HepG2 (cell line): ENCODE measurements around the gene SMYD1. TPM values are rescaled to one million over a fixed set of nuclear protein-coding genes. Genes with fewer than 3 reads are reported as not detected.
A peak's percentile ranks its signal among the peaks of the same experiment; 100 is the strongest.

Source experiments
- AGO2 ChIP-seq: fragments of 200-400 bp; formaldehyde crosslinking; optimal IDR thresholded peaks from 2 replicates; pipeline ENCODE3; 2017; ENCODE audit warnings: mild to moderate bottlenecking, low read depth, low read length, moderate library complexity
- AKAP8 ChIP-seq: sonication (generic); formaldehyde crosslinking; IDR thresholded peaks from 2 replicates; pipeline ENCODE4 v1.5.1; 2020; ENCODE audit warnings: mild to moderate bottlenecking, missing genetic modification reagents
- FOXM1 ChIP-seq: sonication (generic); formaldehyde crosslinking; IDR thresholded peaks from 2 replicates; pipeline ENCODE4 v1.5.0; 2020; ENCODE audit warnings: missing genetic modification reagents
- FOXO1 ChIP-seq: sonication (generic); formaldehyde crosslinking; IDR thresholded peaks from 2 replicates; pipeline ENCODE4 v1.4.0; 2020; ENCODE audit warnings: missing genetic modification reagents
- GABPB1 ChIP-seq: IDR thresholded peaks from 2 replicates; pipeline ENCODE4 v1.6.1; 2016; ENCODE audit warnings: mild to moderate bottlenecking, missing genetic modification reagents, moderate library complexity, missing compliant biosample characterization
- GPN1 ChIP-seq: sonication (generic); formaldehyde crosslinking; IDR thresholded peaks from 2 replicates; pipeline ENCODE4 v1.5.1; 2020; ENCODE audit warnings: missing genetic modification reagents, borderline replicate concordance
- KMT2B ChIP-seq: IDR thresholded peaks from 2 replicates; pipeline ENCODE4 v1.6.1; 2016; ENCODE audit warnings: missing genetic modification reagents, missing compliant biosample characterization
- MIER2 ChIP-seq: IDR thresholded peaks from 2 replicates; pipeline ENCODE4 v1.6.1; 2016; ENCODE audit warnings: missing biosample characterization, missing genetic modification reagents
- MYNN ChIP-seq: sonication (generic); formaldehyde crosslinking; IDR thresholded peaks from 2 replicates; pipeline ENCODE4 v1.4.0; 2020; ENCODE audit warnings: mild to moderate bottlenecking, low read depth, missing genetic modification reagents
- PHF20 ChIP-seq: sonication (generic); formaldehyde crosslinking; IDR thresholded peaks from 2 replicates; pipeline ENCODE4 v1.5.0; 2020; ENCODE audit warnings: mild to moderate bottlenecking, missing genetic modification reagents
- SKI ChIP-seq: fragments of 450-650 bp; IDR thresholded peaks from one replicate; pipeline ENCODE4 v1.6.1; 2018; ENCODE audit warnings: mild to moderate bottlenecking; ENCODE audit not compliant: partially characterized antibody
- SUZ12 ChIP-seq: fragments of 150-350 bp; IDR thresholded peaks from 2 replicates; pipeline ENCODE4 v1.6.1; 2014; ENCODE audit warnings: low read depth, low read length
- WIZ ChIP-seq: sonication (generic); formaldehyde crosslinking; IDR thresholded peaks from 2 replicates; pipeline ENCODE4 v1.5.1; 2020; ENCODE audit warnings: mild to moderate bottlenecking, missing genetic modification reagents
- YEATS4 ChIP-seq: sonication (generic); formaldehyde crosslinking; IDR thresholded peaks from 2 replicates; pipeline ENCODE4 v1.4.0; 2020; ENCODE audit warnings: missing genetic modification reagents, borderline replicate concordance
- ZBTB20 ChIP-seq: sonication (generic); formaldehyde crosslinking; IDR thresholded peaks from 2 replicates; pipeline ENCODE4 v1.8.1; 2023; ENCODE audit warnings: missing genetic modification reagents, low read depth, mild to moderate bottlenecking, borderline replicate concordance
- ZNF335 ChIP-seq: sonication (generic); formaldehyde crosslinking; IDR thresholded peaks from 2 replicates; pipeline ENCODE4 v1.4.0; 2020; ENCODE audit warnings: missing genetic modification reagents
- ZNF350 ChIP-seq: sonication (generic); formaldehyde crosslinking; IDR thresholded peaks from 2 replicates; pipeline ENCODE4 v1.4.0; 2020; ENCODE audit warnings: mild to moderate bottlenecking, low read depth, missing genetic modification reagents, borderline replicate concordance
- ZNF614 ChIP-seq: IDR thresholded peaks from 2 replicates; pipeline ENCODE4 v1.6.1; 2018; ENCODE audit warnings: missing biosample characterization, missing genetic modification reagents, inconsistent platforms, borderline replicate concordance
- ZNF775 ChIP-seq: sonication (generic); formaldehyde crosslinking; IDR thresholded peaks from 2 replicates; pipeline ENCODE4 v1.4.0; 2020; ENCODE audit warnings: missing genetic modification reagents, mild to moderate bottlenecking, moderate library complexity, borderline replicate concordance
- polyA plus RNA-seq, 8 experiments: library from polyadenylated mRNA; depleted of rRNA in 3 of 8; stranded (reverse) in 7 of 8; unstranded in 1 of 8; fragments of >200 nt; fragmentation: Illumina TruSeq in 4 of 8; extraction: Trizol in 4 of 8; gene quantifications; 2 replicates each; pipeline versions ENCODE4 v1.2.1 to v1.2.3, GENCODE V29; 2011 to 2016; ENCODE audit warnings: low read depth in 4 of 8, missing spikeins in 1 of 8, mixed read lengths in 1 of 8; ENCODE audit not compliant: insufficient read depth in 1 of 8
- total RNA-seq, 5 experiments: library from RNA; depleted of rRNA; stranded (reverse); fragments of >200 nt; fragmentation: Illumina TruSeq; extraction: Trizol; gene quantifications; 2 replicates each; pipeline ENCODE4 v1.2.3, GENCODE V29; 2016; ENCODE audit warnings: low read depth in 1 of 5
- TF ChIP-seq, protein P1 (sequence below): sonication (generic); formaldehyde crosslinking; IDR thresholded peaks from 2 replicates; pipeline ENCODE4 v1.4.0; 2020; ENCODE audit warnings: missing genetic modification reagents, borderline replicate concordance
- TF ChIP-seq, protein P2 (sequence below): IDR thresholded peaks from 2 replicates; pipeline ENCODE4 v1.6.1; 2016; ENCODE audit warnings: missing genetic modification reagents, missing compliant biosample characterization
- TF ChIP-seq, protein P3 (sequence below): sonication (generic); formaldehyde crosslinking; IDR thresholded peaks from 2 replicates; pipeline ENCODE4 v1.4.0; 2020; ENCODE audit warnings: missing genetic modification reagents, mild to moderate bottlenecking, borderline replicate concordance
- TF ChIP-seq, protein P4 (sequence below): fragments of 450-650 bp; IDR thresholded peaks from 2 replicates; pipeline ENCODE4 v1.6.1; 2017
- TF ChIP-seq, protein P5 (sequence below): sonication (generic); formaldehyde crosslinking; IDR thresholded peaks from 2 replicates; pipeline ENCODE4 v1.8.1; 2023; ENCODE audit warnings: mild to moderate bottlenecking, missing genetic modification reagents

The SMYD1 gene
- total and polyA plus RNA-seq, 2 of the 13 experiments (the other 11 are each of a cell fraction or from before 2014, with no cell fraction given) = not detected

DNA sequence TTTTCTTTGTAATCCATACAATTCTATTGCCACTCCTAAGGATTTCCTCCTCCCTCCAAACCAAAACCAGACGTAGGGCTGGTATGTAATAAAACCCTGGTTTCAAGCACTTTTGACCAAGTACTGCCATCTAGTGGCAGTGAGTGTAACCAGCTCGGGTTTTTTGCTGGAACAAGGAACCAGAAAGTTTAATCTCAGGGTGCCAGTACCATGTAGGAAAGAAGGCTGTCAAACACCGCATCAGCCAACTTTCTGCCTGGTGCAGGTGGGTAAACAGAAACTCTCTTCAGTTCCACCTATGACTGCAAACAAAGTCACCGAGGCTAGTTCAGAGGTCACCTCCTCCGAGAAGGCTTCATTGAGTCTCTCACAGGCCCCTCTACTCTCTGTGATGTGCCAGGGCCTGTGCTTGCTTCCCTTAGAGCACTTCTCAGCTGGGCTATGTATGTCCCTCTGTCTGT lies 92.4 kb downstream of the SMYD1 start (continued):
- no peak for TF ChIP-seq MIER2 (CRISPR knock-in tag)
- no peak for TF ChIP-seq PHF20 (CRISPR knock-in tag)
- TF ChIP-seq AKAP8 (CRISPR knock-in tag) = no peak
- no peak for TF ChIP-seq KMT2B (CRISPR knock-in tag)
- TF ChIP-seq, protein P1, sequence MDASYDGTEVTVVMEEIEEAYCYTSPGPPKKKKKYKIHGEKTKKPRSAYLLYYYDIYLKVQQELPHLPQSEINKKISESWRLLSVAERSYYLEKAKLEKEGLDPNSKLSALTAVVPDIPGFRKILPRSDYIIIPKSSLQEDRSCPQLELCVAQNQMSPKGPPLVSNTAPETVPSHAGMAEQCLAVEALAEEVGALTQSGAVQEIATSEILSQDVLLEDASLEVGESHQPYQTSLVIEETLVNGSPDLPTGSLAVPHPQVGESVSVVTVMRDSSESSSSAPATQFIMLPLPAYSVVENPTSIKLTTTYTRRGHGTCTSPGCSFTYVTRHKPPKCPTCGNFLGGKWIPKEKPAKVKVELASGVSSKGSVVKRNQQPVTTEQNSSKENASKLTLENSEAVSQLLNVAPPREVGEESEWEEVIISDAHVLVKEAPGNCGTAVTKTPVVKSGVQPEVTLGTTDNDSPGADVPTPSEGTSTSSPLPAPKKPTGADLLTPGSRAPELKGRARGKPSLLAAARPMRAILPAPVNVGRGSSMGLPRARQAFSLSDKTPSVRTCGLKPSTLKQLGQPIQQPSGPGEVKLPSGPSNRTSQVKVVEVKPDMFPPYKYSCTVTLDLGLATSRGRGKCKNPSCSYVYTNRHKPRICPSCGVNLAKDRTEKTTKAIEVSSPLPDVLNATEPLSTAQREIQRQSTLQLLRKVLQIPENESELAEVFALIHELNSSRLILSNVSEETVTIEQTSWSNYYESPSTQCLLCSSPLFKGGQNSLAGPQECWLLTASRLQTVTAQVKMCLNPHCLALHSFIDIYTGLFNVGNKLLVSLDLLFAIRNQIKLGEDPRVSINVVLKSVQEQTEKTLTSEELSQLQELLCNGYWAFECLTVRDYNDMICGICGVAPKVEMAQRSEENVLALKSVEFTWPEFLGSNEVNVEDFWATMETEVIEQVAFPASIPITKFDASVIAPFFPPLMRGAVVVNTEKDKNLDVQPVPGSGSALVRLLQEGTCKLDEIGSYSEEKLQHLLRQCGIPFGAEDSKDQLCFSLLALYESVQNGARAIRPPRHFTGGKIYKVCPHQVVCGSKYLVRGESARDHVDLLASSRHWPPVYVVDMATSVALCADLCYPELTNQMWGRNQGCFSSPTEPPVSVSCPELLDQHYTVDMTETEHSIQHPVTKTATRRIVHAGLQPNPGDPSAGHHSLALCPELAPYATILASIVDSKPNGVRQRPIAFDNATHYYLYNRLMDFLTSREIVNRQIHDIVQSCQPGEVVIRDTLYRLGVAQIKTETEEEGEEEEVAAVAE (CRISPR knock-in tag) = peak; percentile 73; the same call in 1 of the 2 replicates
- TF ChIP-seq, protein P2, sequence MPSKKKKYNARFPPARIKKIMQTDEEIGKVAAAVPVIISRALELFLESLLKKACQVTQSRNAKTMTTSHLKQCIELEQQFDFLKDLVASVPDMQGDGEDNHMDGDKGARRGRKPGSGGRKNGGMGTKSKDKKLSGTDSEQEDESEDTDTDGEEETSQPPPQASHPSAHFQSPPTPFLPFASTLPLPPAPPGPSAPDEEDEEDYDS = peak; percentile 53; the same call in 1 of the 2 replicates
- TF ChIP-seq ZBTB20 = no peak
- TF ChIP-seq, protein P3, sequence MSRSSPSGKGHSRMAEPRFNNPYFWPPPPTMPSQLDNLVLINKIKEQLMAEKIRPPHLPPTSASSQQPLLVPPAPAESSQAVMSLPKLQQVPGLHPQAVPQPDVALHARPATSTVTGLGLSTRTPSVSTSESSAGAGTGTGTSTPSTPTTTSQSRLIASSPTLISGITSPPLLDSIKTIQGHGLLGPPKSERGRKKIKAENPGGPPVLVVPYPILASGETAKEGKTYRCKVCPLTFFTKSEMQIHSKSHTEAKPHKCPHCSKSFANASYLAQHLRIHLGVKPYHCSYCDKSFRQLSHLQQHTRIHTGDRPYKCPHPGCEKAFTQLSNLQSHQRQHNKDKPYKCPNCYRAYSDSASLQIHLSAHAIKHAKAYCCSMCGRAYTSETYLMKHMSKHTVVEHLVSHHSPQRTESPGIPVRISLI (CRISPR knock-in tag) = no peak; the same call in 1 of the 2 replicates
- no peak for TF ChIP-seq SUZ12
- TF ChIP-seq ZNF614 (CRISPR knock-in tag) = peak; percentile 75
- TF ChIP-seq, protein P4, sequence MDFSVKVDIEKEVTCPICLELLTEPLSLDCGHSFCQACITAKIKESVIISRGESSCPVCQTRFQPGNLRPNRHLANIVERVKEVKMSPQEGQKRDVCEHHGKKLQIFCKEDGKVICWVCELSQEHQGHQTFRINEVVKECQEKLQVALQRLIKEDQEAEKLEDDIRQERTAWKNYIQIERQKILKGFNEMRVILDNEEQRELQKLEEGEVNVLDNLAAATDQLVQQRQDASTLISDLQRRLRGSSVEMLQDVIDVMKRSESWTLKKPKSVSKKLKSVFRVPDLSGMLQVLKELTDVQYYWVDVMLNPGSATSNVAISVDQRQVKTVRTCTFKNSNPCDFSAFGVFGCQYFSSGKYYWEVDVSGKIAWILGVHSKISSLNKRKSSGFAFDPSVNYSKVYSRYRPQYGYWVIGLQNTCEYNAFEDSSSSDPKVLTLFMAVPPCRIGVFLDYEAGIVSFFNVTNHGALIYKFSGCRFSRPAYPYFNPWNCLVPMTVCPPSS = no peak
- TF ChIP-seq WIZ (CRISPR knock-in tag) = no peak
- TF ChIP-seq, protein P5, sequence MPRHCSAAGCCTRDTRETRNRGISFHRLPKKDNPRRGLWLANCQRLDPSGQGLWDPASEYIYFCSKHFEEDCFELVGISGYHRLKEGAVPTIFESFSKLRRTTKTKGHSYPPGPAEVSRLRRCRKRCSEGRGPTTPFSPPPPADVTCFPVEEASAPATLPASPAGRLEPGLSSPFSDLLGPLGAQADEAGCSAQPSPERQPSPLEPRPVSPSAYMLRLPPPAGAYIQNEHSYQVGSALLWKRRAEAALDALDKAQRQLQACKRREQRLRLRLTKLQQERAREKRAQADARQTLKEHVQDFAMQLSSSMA = 0 out of 2 replicates have a peak, but pooled peaks have one; percentile 47
- TF ChIP-seq AGO2 = no peak
- no peak for TF ChIP-seq GPN1
- no peak for TF ChIP-seq GABPB1
- TF ChIP-seq YEATS4 (CRISPR knock-in tag) = no peak
- 0 out of 2 replicates have a peak, but pooled peaks have one; percentile 47 for TF ChIP-seq FOXO1 (CRISPR knock-in tag)
- TF ChIP-seq FOXM1 (CRISPR knock-in tag) = no peak
- no peak for TF ChIP-seq ZNF775 (CRISPR knock-in tag)
- 0 out of 2 replicates have a peak, but pooled peaks have one; percentile 61 for TF ChIP-seq ZNF335 (CRISPR knock-in tag)
- TF ChIP-seq SKI = no peak
- TF ChIP-seq MYNN (CRISPR knock-in tag) = 0 out of 2 replicates have a peak, but pooled peaks have one; percentile 67
- no peak for TF ChIP-seq ZNF350 (CRISPR knock-in tag)
